ENCODE data around the gene ADI1. TPM values are rescaled to one million over a fixed set of nuclear protein-coding genes. Genes with fewer than 3 reads are reported as not detected.

Gene ADI1
- total and polyA plus RNA-seq, 10 of the 15 experiments (the other 5 are each of a cell fraction or from before 2014, with no cell fraction given) = 4.4 to 78.7 (median 17.2) TPM

DNA sequence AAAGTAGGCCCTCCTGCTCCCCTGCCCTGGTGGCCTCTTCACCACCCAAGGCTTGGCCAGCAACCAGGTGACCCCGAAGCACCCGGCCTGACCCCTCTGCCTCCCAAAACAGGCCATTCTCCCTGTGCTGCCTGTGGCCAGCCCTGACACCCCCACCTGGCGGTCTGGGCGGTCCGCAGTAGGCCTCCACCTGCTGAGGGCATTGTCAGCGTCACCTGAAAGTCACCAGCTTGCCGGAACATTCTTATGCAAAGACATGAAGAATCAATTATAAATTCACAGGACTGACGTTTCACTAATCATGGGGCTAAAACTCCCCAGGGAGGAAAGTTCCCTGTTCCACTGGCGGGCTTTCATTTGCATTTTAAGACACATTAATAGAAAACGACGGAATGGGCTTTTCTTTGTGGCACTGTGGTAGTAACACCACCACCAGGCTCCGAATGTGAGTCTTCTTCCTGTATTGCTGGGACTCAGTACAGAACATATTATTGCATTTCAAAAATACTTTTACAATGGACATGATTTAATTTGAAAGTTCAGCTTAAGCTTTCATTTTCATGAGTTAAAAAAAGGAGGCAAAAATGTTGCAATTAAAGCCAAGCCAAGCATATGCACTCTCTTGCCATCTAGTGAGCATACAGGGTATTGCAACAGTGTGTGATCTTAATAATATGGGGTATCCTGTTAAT, 57.4 kb downstream of the ADI1 start (continued):
- TF ChIP-seq, protein P1, sequence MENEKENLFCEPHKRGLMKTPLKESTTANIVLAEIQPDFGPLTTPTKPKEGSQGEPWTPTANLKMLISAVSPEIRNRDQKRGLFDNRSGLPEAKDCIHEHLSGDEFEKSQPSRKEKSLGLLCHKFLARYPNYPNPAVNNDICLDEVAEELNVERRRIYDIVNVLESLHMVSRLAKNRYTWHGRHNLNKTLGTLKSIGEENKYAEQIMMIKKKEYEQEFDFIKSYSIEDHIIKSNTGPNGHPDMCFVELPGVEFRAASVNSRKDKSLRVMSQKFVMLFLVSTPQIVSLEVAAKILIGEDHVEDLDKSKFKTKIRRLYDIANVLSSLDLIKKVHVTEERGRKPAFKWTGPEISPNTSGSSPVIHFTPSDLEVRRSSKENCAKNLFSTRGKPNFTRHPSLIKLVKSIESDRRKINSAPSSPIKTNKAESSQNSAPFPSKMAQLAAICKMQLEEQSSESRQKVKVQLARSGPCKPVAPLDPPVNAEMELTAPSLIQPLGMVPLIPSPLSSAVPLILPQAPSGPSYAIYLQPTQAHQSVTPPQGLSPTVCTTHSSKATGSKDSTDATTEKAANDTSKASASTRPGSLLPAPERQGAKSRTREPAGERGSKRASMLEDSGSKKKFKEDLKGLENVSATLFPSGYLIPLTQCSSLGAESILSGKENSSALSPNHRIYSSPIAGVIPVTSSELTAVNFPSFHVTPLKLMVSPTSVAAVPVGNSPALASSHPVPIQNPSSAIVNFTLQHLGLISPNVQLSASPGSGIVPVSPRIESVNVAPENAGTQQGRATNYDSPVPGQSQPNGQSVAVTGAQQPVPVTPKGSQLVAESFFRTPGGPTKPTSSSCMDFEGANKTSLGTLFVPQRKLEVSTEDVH (IDR thresholded peaks at IDR 0.05; ENCODE audit: low read depth, partially characterized antibody) = peak; percentile 31
- no peak for TF ChIP-seq GABPA (IDR thresholded peaks at IDR 0.05; ENCODE audit: low read depth)

DNA sequence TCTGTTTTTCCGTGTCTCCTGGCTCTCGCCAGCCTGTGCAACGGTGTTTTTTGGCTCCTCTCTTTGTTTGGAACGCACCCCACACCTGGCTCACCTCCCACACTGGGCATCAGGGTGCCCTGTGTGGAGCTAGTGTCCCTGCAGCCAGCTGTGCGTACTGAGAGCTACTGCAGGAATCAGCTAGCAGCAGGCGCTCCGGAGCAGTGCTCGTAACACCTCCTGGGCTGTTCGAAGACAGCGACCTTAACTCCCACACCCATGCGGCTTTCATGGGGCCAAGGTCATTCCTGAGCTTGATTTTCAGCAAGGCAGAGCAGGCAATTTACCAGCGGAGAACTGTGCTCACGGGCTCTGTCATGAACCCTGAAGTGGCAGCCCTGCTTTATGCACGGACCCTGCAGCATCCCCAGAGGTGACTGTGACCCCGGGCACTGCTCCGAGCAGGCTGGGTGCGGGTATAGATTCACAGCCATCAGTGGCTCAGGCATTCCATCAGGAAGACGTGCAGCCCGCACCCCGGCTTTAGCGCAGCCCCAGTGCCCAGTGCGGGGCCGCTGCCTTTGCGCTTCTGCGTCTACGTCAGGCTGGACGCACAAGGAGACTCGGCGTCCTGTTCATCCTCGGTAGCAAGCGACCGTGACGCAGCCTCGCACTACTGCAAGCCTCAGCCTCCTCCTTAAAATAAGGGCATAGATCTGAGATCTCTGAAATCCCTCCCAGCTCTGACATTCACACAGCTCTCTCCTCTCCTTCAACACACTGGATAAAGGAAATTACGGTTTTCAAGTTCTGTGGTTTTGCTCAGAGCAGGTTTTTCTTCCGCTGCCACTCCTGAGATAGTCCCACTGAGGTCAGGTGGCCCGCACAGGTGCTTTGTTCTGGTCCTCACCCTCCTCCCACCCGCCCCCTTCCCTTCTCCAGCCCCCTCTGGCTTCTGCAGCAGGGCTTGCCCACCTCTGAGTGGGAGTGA, 58.2 kb downstream of the ADI1 start:
- ChIA-PET CTCF (interaction anchor here (0.6 to 3.6 kb wide), 17 partner anchors 10 to 1341 kb away, joined by 3 to 44 read pairs (median 4); partner anchors contain the start of gene EIPR1), SMC1A (ENCODE audit: uncharacterized antibody, unreplicated experiment) (interaction anchor here (0.7 to 4.0 kb wide), 8 partner anchors 19 to 422 kb away, joined by 3 to 28 read pairs (median 3); partner anchors contain the start of gene EIPR1), RAD21 (ENCODE audit: unreplicated experiment) (interaction anchor here (0.9 to 2.5 kb wide), 5 partner anchors 18 to 112 kb away, joined by 3 to 21 read pairs (median 3); no protein-coding TSS in a partner anchor), POLR2A (no interaction called here)
- Histone ChIP-seq H3K79me2 (ENCODE audit: control insufficient read depth, insufficient read depth, low read length) (no peaks in the 10 kb centered on the region), H2AFZ (ENCODE audit: control insufficient read depth, low read depth, low read length) (peak overlapping the region; percentile 70; the same call in 1 of the 2 replicates), H3K4me2 (ENCODE audit: control insufficient read depth, insufficient read depth) (peak overlapping the region; percentile 66), H3K27me3 (replicated peaks in 1 of 2; ENCODE audit: control insufficient read depth in 2 of 2, insufficient read depth in 2 of 2, low read length in 1 of 2) (no peaks in the 10 kb centered on the region), H3K9ac (ENCODE audit: control insufficient read depth, insufficient read depth, low read length) (peak overlapping the region; percentile 64), H3K27ac (ENCODE audit: control insufficient read depth, insufficient read depth) (peak overlapping the region; percentile 76), H4K20me1 (ENCODE audit: control insufficient read depth, insufficient read depth) (no peaks in the 10 kb centered on the region), H3K4me3 (0 out of 2 replicates have a peak overlapping the region, but pooled peaks have one; percentile 50), H3K9me3 (replicated peaks; ENCODE audit: control insufficient read depth, insufficient read depth, low read length) (no peaks in the 10 kb centered on the region), H3K36me3 (ENCODE audit: control insufficient read depth in 2 of 2, insufficient read depth in 2 of 2, low read length in 1 of 2) (peaks cover 7 to 9% of the 10 kb centered on the region in 2 experiments; a peak in 3 of 4 replicates), H3K4me1 (ENCODE audit: control insufficient read depth, insufficient read depth, low read length) (peaks cover 12% of the 10 kb centered on the region)
- no peak for DNase-seq (ENCODE audit: low read depth, low spot score)
- BruUV-seq (replicated peaks) = no TSS peak
- intact Hi-C loops (cut with micrococcal nuclease; ENCODE audit: unreplicated experiment) = no loop called here
- peak; percentile 59 for FAIRE-seq
- in situ Hi-C loops (cut with MboI) = loop anchor here (25.0 kb wide), 1 partner anchor 1349 kb away; no protein-coding TSS in a partner anchor
- WGBS (ENCODE audit: insufficient coverage, insufficient replicate concordance, low lambda C conversion rate, missing lambda C conversion rate) = 89% methylated on average over 38 of the region's 38 CpGs
- ATAC-seq = peak; percentile 9; the same call in 2 of the 3 replicates
- TF ChIP-seq, protein P2, sequence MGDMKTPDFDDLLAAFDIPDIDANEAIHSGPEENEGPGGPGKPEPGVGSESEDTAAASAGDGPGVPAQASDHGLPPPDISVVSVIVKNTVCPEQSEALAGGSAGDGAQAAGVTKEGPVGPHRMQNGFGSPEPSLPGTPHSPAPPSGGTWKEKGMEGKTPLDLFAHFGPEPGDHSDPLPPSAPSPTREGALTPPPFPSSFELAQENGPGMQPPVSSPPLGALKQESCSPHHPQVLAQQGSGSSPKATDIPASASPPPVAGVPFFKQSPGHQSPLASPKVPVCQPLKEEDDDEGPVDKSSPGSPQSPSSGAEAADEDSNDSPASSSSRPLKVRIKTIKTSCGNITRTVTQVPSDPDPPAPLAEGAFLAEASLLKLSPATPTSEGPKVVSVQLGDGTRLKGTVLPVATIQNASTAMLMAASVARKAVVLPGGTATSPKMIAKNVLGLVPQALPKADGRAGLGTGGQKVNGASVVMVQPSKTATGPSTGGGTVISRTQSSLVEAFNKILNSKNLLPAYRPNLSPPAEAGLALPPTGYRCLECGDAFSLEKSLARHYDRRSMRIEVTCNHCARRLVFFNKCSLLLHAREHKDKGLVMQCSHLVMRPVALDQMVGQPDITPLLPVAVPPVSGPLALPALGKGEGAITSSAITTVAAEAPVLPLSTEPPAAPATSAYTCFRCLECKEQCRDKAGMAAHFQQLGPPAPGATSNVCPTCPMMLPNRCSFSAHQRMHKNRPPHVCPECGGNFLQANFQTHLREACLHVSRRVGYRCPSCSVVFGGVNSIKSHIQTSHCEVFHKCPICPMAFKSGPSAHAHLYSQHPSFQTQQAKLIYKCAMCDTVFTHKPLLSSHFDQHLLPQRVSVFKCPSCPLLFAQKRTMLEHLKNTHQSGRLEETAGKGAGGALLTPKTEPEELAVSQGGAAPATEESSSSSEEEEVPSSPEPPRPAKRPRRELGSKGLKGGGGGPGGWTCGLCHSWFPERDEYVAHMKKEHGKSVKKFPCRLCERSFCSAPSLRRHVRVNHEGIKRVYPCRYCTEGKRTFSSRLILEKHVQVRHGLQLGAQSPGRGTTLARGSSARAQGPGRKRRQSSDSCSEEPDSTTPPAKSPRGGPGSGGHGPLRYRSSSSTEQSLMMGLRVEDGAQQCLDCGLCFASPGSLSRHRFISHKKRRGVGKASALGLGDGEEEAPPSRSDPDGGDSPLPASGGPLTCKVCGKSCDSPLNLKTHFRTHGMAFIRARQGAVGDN (IDR thresholded peaks at IDR 0.05) = no peak
- TF ChIP-seq RAD51 (IDR thresholded peaks at IDR 0.05) (no peak), SMC3 (IDR thresholded peaks at IDR 0.05; ENCODE audit: borderline replicate concordance, low read length) (no peak), FOXK2 (IDR thresholded peaks at IDR 0.05) (no peak), ETV6 (conservative IDR thresholded peaks at IDR 0.05 in 1 of 2, IDR thresholded peaks at IDR 0.05 in 1 of 2; ENCODE audit: borderline replicate concordance in 1 of 2, low read depth in 1 of 2) (no peak), TCF12 (IDR thresholded peaks at IDR 0.05; ENCODE audit: low read depth, low read length) (no peak), BRCA1 (IDR thresholded peaks at IDR 0.05; ENCODE audit: low read depth, low read length) (no peak), EGR1 (IDR thresholded peaks at IDR 0.05; ENCODE audit: borderline replicate concordance in 1 of 2, low read depth in 2 of 2, low read length in 2 of 2) (no peak)
- TF ChIP-seq, protein P3, sequence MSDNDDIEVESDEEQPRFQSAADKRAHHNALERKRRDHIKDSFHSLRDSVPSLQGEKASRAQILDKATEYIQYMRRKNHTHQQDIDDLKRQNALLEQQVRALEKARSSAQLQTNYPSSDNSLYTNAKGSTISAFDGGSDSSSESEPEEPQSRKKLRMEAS (IDR thresholded peaks at IDR 0.05; ENCODE audit: low read depth, low read length) = no peak
